ENCODE results near the gene MOCS1.

The MOCS1 gene

DNA sequence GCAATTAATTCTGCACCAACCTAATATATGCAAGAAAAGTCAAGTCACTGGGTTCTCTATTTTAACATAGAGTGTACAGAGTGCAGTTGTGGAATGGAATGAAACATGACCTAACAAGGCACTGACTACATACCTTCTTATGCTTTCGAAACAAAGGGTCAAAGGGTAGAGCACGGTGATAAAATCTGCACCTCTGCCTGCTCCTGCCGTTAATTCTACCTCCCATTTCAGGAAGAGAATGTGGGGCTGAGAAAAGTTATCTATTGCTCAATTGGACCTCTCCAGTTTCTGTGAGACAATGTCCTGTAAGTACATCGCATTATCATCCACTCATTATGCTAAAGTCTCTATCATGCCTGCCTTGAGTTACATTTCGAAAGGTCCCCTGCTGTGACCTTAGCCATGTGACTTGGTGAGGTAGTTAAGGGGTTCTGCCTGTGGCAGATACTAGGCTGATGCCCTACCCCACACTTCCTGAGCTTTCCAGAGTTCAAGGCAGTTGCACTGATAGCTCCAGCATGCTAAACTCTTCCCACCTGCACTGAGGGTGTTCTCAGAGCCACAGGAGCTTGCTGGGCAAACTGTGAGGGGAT is 14.0 kb upstream of the MOCS1 start:
- no peak for DNase-seq

- DNase-seq, result no peak
Measured at GRCh38 chr6:39947611-39948068, 13.4 kb upstream of the MOCS1 start.

- no peak for DNase-seq
Measured at GRCh38 chr6:39945626-39946025, 11.4 kb upstream of the MOCS1 start.

- DNase-seq, result no peak
Measured at GRCh38 chr6:39942903-39943580, 8.8 kb upstream of the MOCS1 start.

DNA sequence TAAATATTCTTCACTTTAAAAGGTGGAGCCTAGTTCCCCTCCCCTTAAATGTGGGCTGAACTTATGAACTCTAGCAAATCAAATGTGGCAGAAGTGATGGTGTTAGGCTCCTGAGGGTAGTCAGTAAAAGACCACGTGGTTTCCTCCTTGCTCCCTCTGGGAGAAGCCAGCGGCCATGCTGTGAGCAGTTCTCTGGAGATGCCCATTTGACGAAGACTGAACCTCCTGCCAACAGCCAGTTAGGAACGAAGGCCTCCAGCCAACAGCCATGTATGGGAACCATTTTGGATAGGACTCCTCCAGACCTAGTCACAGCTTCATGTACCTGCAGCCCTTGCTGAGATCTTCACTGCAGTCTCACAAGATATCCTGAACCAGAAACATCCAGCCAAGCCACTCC is 7.6 kb upstream of the MOCS1 start:
- no peak for DNase-seq

- DNase-seq, result no peak
Measured at GRCh38 chr6:39941138-39941537, 6.9 kb upstream of the MOCS1 start.

DNA sequence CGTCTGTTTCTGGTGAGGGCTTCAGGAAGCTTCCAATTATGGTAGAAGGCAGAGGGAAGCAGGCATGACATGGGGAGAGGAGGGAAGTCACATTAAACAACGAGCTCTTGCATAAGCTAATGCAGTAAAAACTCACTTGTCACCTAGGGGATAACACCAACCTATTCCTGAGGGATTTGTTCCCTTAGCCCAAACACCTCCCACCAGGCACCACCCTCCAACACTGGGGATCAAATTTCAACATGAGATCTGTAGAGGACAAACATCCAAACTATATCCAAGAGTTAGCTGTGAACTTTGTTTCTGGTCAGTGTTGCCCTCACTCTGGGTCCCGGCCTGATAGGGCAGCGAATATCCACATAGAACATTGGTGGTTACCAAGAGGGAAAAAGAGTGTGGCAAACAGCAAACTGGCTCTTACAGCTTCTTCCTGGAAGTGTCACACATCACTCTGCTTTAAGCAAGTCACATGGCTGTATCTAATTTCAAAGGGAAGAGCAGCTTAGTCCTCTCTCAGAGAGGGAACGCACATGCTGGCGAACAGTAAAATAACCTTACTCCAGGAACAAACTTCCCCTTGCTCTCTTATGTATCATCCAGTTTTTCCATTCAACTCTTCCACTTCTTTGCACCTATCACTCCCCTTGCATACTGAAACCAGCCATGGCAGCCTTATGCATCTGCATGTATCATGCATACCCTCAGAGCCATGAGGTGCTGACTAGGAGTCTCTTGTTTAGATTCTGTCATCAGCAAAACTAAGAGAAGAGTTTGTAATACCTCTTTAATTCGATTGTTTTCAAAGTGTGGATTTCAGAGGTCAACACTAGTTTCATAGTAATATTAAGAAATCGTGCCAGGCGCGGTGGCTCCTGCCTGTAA is 4.8 kb upstream of the MOCS1 start:
- DNase-seq, result no peak

GRCh38 chr6:39937686-39938333 is 3.5 kb upstream of the MOCS1 start:
- DNase-seq, result no peak

DNA sequence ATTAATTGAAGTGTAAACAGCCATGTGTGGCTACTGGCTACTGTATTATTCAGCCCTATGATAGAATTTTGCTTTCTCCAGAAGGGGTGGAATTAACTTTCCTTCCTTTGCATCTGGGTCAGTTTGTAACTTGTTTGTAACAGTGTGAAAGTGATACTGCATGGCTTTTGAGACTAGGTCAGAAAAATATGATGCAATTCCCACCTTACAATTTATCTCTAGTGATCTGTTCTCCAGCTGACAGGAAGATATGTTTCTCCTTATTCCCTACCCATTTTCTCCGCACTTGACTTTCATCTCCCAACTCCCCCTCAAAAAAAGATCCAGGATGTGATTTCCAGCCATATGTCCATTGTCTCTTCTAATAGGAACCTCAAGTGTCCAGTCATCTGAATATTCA is 2.6 kb upstream of the MOCS1 start:
- no peak for DNase-seq

DNA sequence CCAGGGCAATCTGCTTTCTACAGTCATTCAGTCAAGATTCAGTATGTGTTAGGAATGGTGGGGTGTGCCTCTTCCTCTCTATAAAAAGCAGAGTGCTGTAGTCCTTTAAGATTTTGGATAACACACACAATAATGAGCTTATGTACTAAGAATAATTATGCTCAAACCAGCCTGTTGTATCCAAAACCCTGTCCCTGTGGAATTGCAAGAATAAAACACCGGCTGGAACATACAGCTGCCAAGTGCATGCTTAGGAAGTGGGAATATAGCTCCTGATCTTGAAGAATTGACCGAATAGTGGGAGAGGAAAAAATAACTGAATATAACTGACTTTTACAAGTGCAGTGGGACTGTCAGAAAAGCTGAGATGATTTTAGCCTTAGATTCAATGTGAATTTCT is 979 bp upstream of the MOCS1 start:
- no peak for DNase-seq

GRCh38 chr6:39933669-39934130 is 562 bp downstream of the MOCS1 start:
- DNase-seq, result no peak

DNA sequence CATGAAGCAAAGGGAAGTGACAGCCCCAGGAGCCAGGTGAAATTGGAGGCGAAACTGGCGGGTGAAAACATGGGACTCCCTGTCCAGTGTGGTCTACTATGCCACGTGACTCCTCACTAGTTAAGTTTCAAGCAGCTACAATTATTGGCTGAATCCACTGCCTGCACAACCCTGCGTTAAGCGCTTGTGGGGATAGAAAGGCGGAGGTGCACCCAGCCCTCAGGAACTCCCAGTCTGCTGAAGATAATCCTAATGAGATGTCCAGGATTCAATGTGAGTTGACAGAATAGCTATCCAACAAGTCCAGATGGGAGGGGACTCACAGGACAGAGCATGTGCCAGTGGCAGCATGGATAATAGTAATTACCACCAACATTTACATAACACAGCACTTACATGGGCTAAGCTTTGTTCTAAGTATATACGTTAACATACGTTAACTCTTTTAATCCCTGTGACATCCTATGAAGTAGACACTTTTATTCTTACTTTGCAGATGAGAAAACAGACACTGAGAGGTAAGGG is 1.8 kb downstream of the MOCS1 start:
- DNase-seq, result no peak

DNA sequence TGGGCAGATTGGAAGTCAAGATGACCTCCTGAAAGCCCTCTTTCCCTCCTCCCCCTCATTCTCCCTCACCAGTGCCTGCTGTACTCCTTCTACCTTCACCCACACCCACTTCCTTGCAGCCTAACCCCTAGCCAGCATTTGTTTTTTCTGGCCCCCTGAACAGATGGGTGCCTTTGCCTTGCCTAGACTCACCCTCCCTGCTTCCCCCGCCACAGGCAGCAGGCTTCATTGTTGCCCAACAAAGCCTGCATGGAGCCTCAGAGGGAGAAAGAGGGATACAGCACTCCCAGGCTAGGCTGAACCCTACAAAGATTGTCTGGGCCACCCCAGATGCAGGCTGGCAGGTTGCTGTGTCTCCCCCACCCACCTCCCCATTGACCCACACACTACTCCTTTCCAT is 2.7 kb downstream of the MOCS1 start:
- no peak for DNase-seq

GRCh38 chr6:39930540-39930939 is 3.7 kb downstream of the MOCS1 start:
- no peak for DNase-seq

GRCh38 chr6:39929733-39930461 is 4.4 kb downstream of the MOCS1 start:
- no peak for DNase-seq

DNA sequence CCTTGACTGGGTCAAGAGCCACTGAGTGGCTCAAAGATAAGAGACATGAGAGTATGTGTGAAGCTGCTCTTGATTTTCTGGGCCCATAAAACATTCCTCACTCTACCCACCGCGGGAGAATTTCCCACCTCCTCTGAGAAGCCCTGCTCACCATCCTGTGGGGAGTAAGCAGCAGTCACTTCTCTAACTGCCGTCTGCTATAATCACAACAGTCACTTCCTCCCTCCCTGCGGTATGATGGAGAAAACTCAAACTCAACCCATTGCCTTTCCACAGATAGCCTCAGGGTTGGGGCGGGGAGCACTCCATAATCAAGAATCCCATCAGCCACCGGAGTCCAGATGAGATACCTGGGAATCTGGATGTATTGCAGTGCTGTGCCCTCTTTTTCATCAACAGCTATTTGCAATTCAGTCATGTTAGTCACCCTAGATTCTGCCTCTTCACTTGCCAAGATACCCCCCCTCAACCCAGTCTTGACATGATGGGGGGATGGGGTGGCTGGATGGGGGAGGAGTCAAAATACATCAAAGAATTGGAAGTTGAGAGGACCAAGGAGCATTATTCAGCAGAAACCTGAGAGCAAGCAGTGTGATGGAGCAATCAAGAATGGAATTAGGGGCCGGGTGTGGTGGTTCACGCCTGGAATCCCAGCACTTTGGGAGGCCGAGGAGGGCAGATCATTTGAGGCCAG is 5.1 kb downstream of the MOCS1 start:
- DNase-seq, result no peak

- no peak for DNase-seq
Measured at GRCh38 chr6:39927159-39927558, 7.1 kb downstream of the MOCS1 start.

DNA sequence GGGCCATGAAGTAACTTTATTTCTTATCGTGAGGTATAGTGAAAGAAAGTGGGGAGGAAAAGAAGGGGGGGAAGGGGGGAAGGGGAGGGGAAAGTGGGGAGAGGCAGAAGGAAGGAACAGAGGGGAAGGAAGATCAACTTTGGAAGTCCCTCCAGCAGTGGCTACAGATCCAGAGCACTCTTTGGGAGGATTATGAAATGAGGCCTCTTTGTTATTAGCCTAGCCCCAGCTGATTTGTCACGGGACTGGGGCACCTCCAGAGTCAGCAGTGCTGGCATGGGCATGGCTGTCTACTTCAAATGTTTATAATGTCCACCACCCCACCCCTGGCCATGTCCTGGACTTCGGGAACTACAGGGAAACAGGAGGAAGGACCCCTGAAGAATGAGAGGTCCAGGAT is 7.6 kb downstream of the MOCS1 start:
- no peak for DNase-seq

GRCh38 chr6:39925931-39926290 is 8.4 kb downstream of the MOCS1 start:
- no peak for DNase-seq

DNA sequence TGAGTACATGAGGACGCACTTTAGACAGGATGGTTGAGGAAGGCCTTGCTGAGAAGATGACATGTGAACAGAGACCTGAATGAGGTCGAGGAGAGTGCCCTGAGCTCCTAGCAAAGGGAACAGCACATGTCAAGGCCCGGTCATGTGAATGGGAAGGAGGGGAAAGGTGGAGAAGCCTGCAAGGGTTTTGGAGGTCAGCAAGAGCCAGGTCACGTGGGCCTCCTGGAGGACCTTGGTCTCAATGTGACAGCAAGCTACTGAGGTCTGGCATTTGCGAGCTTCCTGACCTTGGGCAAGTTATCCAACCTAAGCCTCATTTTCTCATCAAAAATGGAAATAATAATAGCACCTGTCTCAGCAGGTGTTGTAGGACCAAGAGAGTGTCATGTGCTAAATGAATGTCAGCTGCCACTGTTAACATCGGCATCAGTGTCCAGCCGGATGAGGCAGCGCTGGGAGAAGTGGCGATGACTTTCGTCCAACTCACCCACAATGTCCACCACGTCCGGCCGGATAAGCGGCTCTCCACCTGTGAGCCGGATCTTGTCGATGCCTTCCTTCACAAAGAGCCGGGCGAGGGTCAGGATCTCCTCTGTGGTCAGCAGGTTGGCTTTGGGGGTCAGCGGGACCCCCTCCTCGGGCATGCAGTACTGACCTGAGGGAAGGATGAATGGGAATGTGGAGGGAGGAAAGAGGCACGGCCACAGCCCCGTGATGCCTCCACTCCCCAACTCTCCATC is 8.9 kb downstream of the MOCS1 start:
- no peak for DNase-seq

- DNase-seq, result no peak
Measured at GRCh38 chr6:39924283-39924682, 10.0 kb downstream of the MOCS1 start.

Measured in activated naive CD4-positive, alpha-beta T cell (primary cell).